Left lung (tissue), 10 donors: Measurements from ENCODE around the gene MTUS2. TPM values are rescaled to one million over a fixed set of nuclear protein-coding genes. Genes with fewer than 3 reads are reported as not detected.

Source experiments
- ATAC-seq: fragments of 200-7000 bp; cut with Tn5 transposase; one replicate; pipeline ENCODE4 v1.9.1; 2020; ENCODE audit warnings: moderate library complexity
- DNase-seq, 4 donors: peaks; one replicate each; pipeline ENCODE4 v3.0.0-alpha.2; 2013 to 2020
- H3K27ac ChIP-seq, 2 donors: fragments of 200-600 bp; sonication (generic) in 1 of 2; one replicate each; pipeline versions ENCODE4 v1.5.0 to v1.8.0; 2020 to 2021
- H3K27me3 ChIP-seq, 2 donors: fragments of 200-600 bp; sonication (generic) in 1 of 2; one replicate each; pipeline versions ENCODE4 v1.5.0 to v1.8.0; 2020 to 2021
- H3K36me3 ChIP-seq, 2 donors: fragments of 200-600 bp; sonication (generic) in 1 of 2; one replicate each; pipeline versions ENCODE4 v1.5.0 to v1.8.0; 2020 to 2021
- H3K4me1 ChIP-seq, 2 donors: fragments of 200-600 bp; one replicate each; pipeline ENCODE4 v1.8.0; 2021
- H3K4me3 ChIP-seq, 2 donors: fragments of 200-600 bp; sonication (generic) in 1 of 2; one replicate each; pipeline versions ENCODE4 v1.5.0 to v1.8.0; 2020 to 2021; ENCODE audit warnings: mild to moderate bottlenecking in 1 of 2
- H3K9me3 ChIP-seq, 2 donors: fragments of 200-600 bp; sonication (generic) in 1 of 2; one replicate each; pipeline versions ENCODE4 v1.5.0 to v1.8.0; 2020 to 2021
- intact Hi-C, 2 donors: fragments of 100-400 bp; cut with DNase I; formaldehyde crosslinking; loops; one replicate each; pipeline versions ENCODE4 v1.11.2 to v1.14.2; 2022
- polyA plus RNA-seq, 6 donors: library from polyadenylated mRNA; unstranded; fragments of 120-200 nt; gene quantifications; one replicate each; pipeline ENCODE4 v1.2.1, GENCODE V29; 2013; ENCODE audit not compliant: insufficient read length in 6 of 6
- total RNA-seq, 2 donors: library from RNA; stranded (reverse); fragmentation: NEBNext Ultra II Directional; extraction: Animal tissue kit (Norgen Biotek cat#: 25700); gene quantifications; one replicate each; pipeline ENCODE4 v1.2.1, GENCODE V29; 2021
- TF ChIP-seq, protein P1 (sequence below), 2 donors: fragments of 200-600 bp; sonication (generic) in 1 of 2; IDR thresholded peaks; one replicate each; pipeline versions ENCODE4 v1.5.0 to v1.8.0; 2021; ENCODE audit warnings: antibody characterized with exemption in 2 of 2
- donor health status: DM: no; HTN: yes; CAD: no.
- donor health status: DM: no; HTN: no; CAD: no.

The MTUS2 gene
- total and polyA plus RNA-seq, 8 donors, result 0.21 to 0.92 (median 0.50) TPM

DNA sequence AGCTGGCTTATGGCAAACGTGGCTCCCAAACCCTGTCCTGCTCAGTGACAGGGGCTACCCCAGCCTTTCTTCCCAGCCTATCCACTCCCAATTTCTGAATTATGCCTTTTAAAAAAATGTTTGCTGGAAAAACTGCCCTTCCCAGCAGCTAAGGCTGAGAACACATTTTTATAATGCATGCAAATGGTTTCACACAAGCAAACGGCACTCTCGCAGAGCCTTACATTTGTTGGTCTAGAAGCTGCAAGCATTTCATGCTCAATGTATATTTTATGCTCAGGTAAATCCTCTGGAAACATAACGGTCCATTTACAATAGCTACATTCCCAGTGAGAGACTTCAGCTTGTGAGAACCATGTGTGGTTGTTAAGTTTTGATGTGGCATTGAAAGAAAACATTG lies 713.9 kb downstream of the MTUS2 start:
- intact Hi-C loops, result no loop called here
- TF ChIP-seq, protein P1, sequence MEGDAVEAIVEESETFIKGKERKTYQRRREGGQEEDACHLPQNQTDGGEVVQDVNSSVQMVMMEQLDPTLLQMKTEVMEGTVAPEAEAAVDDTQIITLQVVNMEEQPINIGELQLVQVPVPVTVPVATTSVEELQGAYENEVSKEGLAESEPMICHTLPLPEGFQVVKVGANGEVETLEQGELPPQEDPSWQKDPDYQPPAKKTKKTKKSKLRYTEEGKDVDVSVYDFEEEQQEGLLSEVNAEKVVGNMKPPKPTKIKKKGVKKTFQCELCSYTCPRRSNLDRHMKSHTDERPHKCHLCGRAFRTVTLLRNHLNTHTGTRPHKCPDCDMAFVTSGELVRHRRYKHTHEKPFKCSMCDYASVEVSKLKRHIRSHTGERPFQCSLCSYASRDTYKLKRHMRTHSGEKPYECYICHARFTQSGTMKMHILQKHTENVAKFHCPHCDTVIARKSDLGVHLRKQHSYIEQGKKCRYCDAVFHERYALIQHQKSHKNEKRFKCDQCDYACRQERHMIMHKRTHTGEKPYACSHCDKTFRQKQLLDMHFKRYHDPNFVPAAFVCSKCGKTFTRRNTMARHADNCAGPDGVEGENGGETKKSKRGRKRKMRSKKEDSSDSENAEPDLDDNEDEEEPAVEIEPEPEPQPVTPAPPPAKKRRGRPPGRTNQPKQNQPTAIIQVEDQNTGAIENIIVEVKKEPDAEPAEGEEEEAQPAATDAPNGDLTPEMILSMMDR (IDR thresholded peaks at IDR 0.05), result no peak
- ATAC-seq (no peak), DNase-seq (no peak)
- peaks cover 0 to 68% of the 10 kb centered on the region in 2 donors for H3K36me3 ChIP-seq
- no peaks in the 10 kb centered on the region for H3K9me3 ChIP-seq
- H3K4me1 ChIP-seq, result no peaks in the 10 kb centered on the region
- H3K27me3 ChIP-seq, result no peaks in the 10 kb centered on the region
- H3K27ac ChIP-seq, result no peak overlapping the region
- no peak overlapping the region for H3K4me3 ChIP-seq

DNA sequence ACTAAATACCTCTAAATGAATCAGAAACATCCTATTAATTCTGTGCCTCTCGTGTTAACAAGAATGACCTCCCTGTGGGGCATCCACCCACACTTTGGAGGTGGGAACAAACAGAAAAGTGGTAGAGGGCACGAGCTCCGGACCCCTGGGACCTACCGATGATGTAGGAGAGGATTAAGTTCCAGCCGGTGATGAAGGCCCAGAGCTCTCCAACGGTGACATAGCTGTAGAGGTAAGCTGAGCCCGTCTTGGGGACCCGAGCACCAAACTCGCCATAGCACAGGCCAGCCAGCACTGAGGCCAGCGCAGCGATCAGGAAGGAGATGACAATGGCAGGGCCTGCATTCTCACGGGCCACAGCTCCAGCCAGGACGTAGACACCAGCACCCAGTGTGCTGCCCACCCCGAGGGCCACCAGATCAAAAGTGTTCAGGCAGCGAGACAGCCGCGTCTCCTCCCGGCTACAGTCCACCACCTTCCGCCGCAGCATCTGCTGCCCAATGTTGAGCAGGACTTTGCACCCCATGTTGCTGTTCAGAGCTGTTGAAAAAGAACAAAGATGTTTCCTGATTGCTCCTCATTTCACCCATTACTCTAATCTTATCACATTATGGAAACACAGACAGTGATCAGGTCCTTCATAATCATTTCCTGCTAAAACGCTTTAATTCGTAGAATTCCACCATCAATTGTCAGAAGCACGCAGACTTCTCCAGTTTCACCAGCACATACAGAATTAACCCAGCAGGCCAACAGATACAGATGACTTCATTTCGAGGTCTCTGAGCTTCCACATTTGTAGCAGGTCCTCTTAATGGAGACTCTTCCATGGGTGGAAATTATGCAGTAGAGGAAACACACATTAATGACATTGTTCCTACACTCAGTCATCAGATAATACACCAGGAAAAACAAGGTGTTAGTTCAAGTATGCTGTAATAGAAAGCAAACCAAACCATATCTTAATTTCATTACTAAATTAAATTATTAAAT lies 715.8 kb downstream of the MTUS2 start:
- Histone ChIP-seq H3K27ac (no peak overlapping the region), H3K36me3 (peaks cover 0 to 57% of the 10 kb centered on the region in 2 donors), H3K4me3 (no peak overlapping the region), H3K27me3 (no peaks in the 10 kb centered on the region), H3K9me3 (no peaks in the 10 kb centered on the region), H3K4me1 (no peaks in the 10 kb centered on the region)
- TF ChIP-seq, protein P1 (IDR thresholded peaks at IDR 0.05), result no peak
- intact Hi-C loops, result no loop called here
- ATAC-seq, result no peak
- no peak for DNase-seq

DNA sequence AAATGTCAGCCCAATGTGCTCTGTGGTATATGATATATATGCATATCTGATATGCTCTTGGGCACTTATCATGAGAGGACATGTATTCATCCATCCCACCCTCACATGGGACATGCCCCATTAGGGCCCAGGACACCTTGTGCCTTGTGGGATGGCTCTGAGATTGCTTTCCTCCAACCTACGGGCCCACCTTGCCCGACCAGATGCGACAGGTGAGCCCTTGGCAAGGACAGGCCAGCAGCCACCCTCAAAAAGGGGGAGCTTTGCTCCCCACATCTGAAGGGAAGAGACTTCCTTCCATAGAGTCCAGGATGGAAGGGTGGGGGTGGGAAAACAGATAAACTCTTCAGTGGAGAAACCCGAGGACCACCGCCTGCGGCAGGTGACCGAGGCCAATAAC lies 716.7 kb downstream of the MTUS2 start:
- DNase-seq (no peak), ATAC-seq (no peak)
- intact Hi-C loops, result no loop called here
- peaks cover 0 to 48% of the 10 kb centered on the region in 2 donors for H3K36me3 ChIP-seq
- H3K4me1 ChIP-seq, result no peaks in the 10 kb centered on the region
- no peak overlapping the region for H3K27ac ChIP-seq
- no peaks in the 10 kb centered on the region for H3K9me3 ChIP-seq
- TF ChIP-seq, protein P1 (IDR thresholded peaks at IDR 0.05), result no peak
- no peaks in the 10 kb centered on the region for H3K27me3 ChIP-seq
- H3K4me3 ChIP-seq, result no peak overlapping the region

GRCh38 chr13:29537736-29538651 lies 717.9 kb downstream of the MTUS2 start:
- ATAC-seq (no peak), DNase-seq (no peak)
- peaks cover 0 to 37% of the 10 kb centered on the region in 2 donors for H3K36me3 ChIP-seq
- intact Hi-C loops, result no loop called here
- no peaks in the 10 kb centered on the region for H3K4me1 ChIP-seq
- H3K9me3 ChIP-seq, result no peaks in the 10 kb centered on the region
- no peak overlapping the region for H3K27ac ChIP-seq
- TF ChIP-seq, protein P1 (IDR thresholded peaks at IDR 0.05), result no peak
- H3K27me3 ChIP-seq, result no peaks in the 10 kb centered on the region
- no peak overlapping the region for H3K4me3 ChIP-seq
